ENCODE results near the gene CHAC1. TPM values are rescaled to one million over a fixed set of nuclear protein-coding genes. Genes with fewer than 3 reads are reported as not detected.

Gene CHAC1, protein sequence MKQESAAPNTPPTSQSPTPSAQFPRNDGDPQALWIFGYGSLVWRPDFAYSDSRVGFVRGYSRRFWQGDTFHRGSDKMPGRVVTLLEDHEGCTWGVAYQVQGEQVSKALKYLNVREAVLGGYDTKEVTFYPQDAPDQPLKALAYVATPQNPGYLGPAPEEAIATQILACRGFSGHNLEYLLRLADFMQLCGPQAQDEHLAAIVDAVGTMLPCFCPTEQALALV
- total RNA-seq, result 3.7 and 5.1 TPM in 2 replicates

DNA sequence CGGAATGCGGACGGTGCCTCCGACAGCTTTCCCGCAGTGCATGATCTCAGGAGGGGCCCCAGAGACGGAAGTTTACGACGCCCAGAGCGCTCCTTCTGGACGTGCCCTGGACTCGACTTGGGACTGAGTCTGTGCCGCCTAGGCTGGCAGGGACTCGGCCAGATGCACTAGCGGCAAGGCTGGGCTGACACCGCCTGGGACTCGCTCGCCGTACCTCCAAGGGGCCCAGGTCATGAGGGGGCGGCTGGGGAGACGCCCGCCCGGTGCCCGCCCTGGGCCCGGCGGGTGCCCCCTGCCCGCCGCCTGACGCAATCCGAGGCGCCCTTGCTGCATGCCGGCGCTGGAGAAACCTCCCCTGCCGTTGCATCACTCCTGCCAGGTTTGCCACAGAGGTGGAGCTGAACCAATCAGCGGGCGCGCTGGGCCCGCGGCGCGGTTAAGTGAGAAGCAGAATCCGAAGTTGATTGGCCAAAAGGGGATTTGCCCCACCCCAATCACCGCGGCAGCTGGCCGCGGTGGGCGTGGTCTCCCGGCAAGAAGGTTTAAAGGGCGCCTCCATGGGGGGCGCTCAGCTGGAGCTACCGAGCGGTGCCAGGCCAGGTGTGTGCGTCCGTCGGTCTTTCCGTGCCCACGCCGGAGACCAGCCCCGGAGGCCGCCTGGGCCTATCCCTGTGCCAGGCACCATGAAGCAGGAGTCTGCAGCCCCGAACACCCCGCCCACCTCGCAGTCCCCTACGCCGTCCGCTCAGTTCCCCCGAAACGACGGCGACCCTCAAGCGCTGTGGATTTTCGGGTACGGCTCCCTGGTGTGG, at the start of gene CHAC1:
Gene CHAC1, plus strand, starts transcription at position 571 of the 812 bp plus-strand sequence. Its CDS starts 113 bp downstream, at position 684.

DNA sequence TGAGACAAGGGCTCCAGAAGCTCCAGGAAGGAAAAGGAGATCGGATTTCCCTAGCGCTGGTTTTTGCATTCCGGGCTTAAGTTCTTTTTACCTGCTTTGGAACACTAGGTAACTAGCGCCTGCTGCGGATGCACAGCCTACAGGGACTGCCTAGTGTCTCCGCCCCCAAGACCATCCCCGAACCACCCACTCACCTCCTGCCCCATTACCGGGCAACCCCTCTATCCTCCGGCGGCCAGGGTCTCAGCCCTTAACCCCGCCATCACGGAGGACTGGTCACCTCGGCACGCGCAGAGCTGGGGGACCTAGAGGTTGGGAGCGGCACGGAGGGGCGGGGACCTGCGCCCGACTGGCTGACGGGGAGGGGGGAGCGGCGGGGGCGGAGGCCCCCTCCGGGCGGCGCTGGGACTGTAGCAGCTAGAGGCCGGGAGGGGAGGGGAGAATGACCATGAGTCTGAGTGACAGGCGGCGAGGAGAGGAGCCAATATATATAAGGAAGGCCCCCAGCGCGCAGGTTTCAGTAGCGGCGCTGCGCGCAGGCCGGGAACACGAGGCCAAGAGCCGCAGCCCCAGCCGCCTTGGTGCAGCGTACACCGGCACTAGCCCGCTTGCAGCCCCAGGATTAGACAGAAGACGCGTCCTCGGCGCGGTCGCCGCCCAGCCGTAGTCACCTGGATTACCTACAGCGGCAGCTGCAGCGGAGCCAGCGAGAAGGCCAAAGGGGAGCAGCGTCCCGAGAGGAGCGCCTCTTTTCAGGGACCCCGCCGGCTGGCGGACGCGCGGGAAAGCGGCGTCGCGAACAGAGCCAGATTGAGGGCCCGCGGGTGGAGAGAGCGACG, 24.2 kb upstream of the CHAC1 start, which contains the start of gene DLL4:
Gene DLL4, plus strand, starts transcription at position 520 of the 839 bp plus-strand sequence. CDS start 329 bp downstream, outside the sequence.

Small RNAs within 50 kb of the gene (small RNA-seq; reads per million reads assigned to genes)
- gene ISCA1P4, result not detected

Other genes with a start within 250 kb of the CHAC1 start
- gene RMDN3, start 198.2 kb upstream of the CHAC1 start, total RNA-seq, result 28.3 and 32.8 TPM in 2 replicates
- gene GCHFR, start 189.4 kb upstream of the CHAC1 start, total RNA-seq, result 4.5 and 7.4 TPM in 2 replicates
- 0.40 and 1.0 TPM in 2 replicates for gene C15orf62, start 183.5 kb upstream of the CHAC1 start, total RNA-seq
- 18.5 and 27.3 TPM in 2 replicates for gene ZFYVE19, start 146.4 kb upstream of the CHAC1 start, total RNA-seq
- gene DNAJC17, start 146.0 kb upstream of the CHAC1 start, total RNA-seq, result 21.8 and 35.0 TPM in 2 replicates
- gene PPP1R14D, start 124.8 kb upstream of the CHAC1 start, total RNA-seq, result not detected in 2 replicates
- 0.93 and 1.4 TPM in 2 replicates for gene SPINT1, start 109.4 kb upstream of the CHAC1 start, total RNA-seq
- gene RHOV, start 79.2 kb upstream of the CHAC1 start, total RNA-seq, result not detected in 2 replicates
- 38.8 and 42.5 TPM in 2 replicates for gene VPS18, start 59.0 kb upstream of the CHAC1 start, total RNA-seq
- 33.8 and 72.7 TPM in 2 replicates for gene DLL4, start 24.1 kb upstream of the CHAC1 start, total RNA-seq
- 31.9 and 32.8 TPM in 2 replicates for gene INO80, start 162.8 kb downstream of the CHAC1 start, total RNA-seq